Tibial nerve (tissue), 3 donors: Measurements from ENCODE around the gene HOXB7.

Experiments
- CTCF ChIP-seq, 5 experiments: fragments of 200-600 bp in 3 of 5; fragments of 450-650 bp in 2 of 5; sonication (generic) in 3 of 5; IDR thresholded peaks; one replicate each; pipeline ENCODE4 v1.5.1; 2016 to 2019; ENCODE audit warnings: antibody characterized with exemption in 5 of 5, mild to moderate bottlenecking in 3 of 5, moderate library complexity in 2 of 5
- POLR2A ChIP-seq, 2 donors: fragments of 450-650 bp; IDR thresholded peaks; one replicate each; pipeline ENCODE4 v1.6.1; 2017; ENCODE audit warnings: antibody characterized with exemption in 2 of 2, mild to moderate bottlenecking in 2 of 2, moderate library complexity in 2 of 2

GRCh38 chr17:48615047-48615962, 4.5 kb upstream of the HOXB7 start, which contains the start of gene HOXB8:
- TF ChIP-seq CTCF (IDR thresholded peaks at IDR 0.05) (no peak), POLR2A (IDR thresholded peaks at IDR 0.05) (no peak)
